ENCODE measurements around the gene PPM1H. TPM values are rescaled to one million over a fixed set of nuclear protein-coding genes. Genes with fewer than 3 reads are reported as not detected.

Gene PPM1H
- total RNA-seq, 1 donor from 2014 or later: 15.7 TPM

- peaks cover under 1% of the 10 kb centered on the region for H3K9me3 Mint-ChIP-seq
- no peak overlapping the region for H3K27ac Mint-ChIP-seq
- DNase-seq (ENCODE audit: low spot score in 2 of 2, unreplicated experiment in 2 of 2): no peak
- no peak for TF ChIP-seq CTCF (IDR thresholded peaks at IDR 0.05; ENCODE audit: unreplicated experiment)
- peaks cover 15% of the 10 kb centered on the region for H3K27me3 Mint-ChIP-seq (ENCODE audit: low read depth)
- no peak overlapping the region for H3K4me3 Mint-ChIP-seq
- peaks cover 48% of the 10 kb centered on the region for H3K4me1 Mint-ChIP-seq
- no peaks in the 10 kb centered on the region for H3K36me3 Mint-ChIP-seq
Observed at GRCh38 chr12:62865065-62865464, 69.9 kb downstream of the PPM1H start.

- H3K27ac Mint-ChIP-seq: peak overlapping the region; percentile 6
- H3K4me3 Mint-ChIP-seq: no peak overlapping the region
- no peaks in the 10 kb centered on the region for H3K9me3 Mint-ChIP-seq
- no peak for TF ChIP-seq CTCF (IDR thresholded peaks at IDR 0.05; ENCODE audit: unreplicated experiment)
- no peaks in the 10 kb centered on the region for H3K36me3 Mint-ChIP-seq
- DNase-seq (ENCODE audit: low spot score in 2 of 2, unreplicated experiment in 2 of 2): no peak
- H3K27me3 Mint-ChIP-seq (ENCODE audit: low read depth): peaks cover 11% of the 10 kb centered on the region
- H3K4me1 Mint-ChIP-seq: peaks cover 52% of the 10 kb centered on the region
Observed at GRCh38 chr12:62862259-62862881, 72.6 kb downstream of the PPM1H start.

- DNase-seq (ENCODE audit: low spot score in 2 of 2, unreplicated experiment in 2 of 2): no peak
- Mint-ChIP-seq H3K27ac (no peak overlapping the region), H3K4me1 (peaks cover 44% of the 10 kb centered on the region), H3K36me3 (no peaks in the 10 kb centered on the region), H3K9me3 (no peaks in the 10 kb centered on the region), H3K27me3 (ENCODE audit: low read depth) (peaks cover 13% of the 10 kb centered on the region), H3K4me3 (no peak overlapping the region)
- no peak for TF ChIP-seq CTCF (IDR thresholded peaks at IDR 0.05; ENCODE audit: unreplicated experiment)
Observed at GRCh38 chr12:62861586-62861985, 73.4 kb downstream of the PPM1H start.

- Mint-ChIP-seq H3K9me3 (no peaks in the 10 kb centered on the region), H3K4me3 (no peak overlapping the region), H3K4me1 (peaks cover 36% of the 10 kb centered on the region), H3K36me3 (no peaks in the 10 kb centered on the region), H3K27ac (no peak overlapping the region), H3K27me3 (ENCODE audit: low read depth) (peaks cover 13% of the 10 kb centered on the region)
- DNase-seq (ENCODE audit: low spot score in 2 of 2, unreplicated experiment in 2 of 2): no peak
- TF ChIP-seq CTCF (IDR thresholded peaks at IDR 0.05; ENCODE audit: unreplicated experiment): no peak
Observed at GRCh38 chr12:62860501-62861411, 74.2 kb downstream of the PPM1H start.

- no peaks in the 10 kb centered on the region for H3K9me3 Mint-ChIP-seq
- H3K4me3 Mint-ChIP-seq: no peak overlapping the region
- peaks cover 9% of the 10 kb centered on the region for H3K27me3 Mint-ChIP-seq (ENCODE audit: low read depth)
- H3K36me3 Mint-ChIP-seq: no peaks in the 10 kb centered on the region
- no peak overlapping the region for H3K27ac Mint-ChIP-seq
- H3K4me1 Mint-ChIP-seq: peaks cover 32% of the 10 kb centered on the region
- no peak for TF ChIP-seq CTCF (IDR thresholded peaks at IDR 0.05; ENCODE audit: unreplicated experiment)
- no peak for DNase-seq (ENCODE audit: low spot score in 2 of 2, unreplicated experiment in 2 of 2)
Observed at GRCh38 chr12:62860020-62860419, 74.9 kb downstream of the PPM1H start.
